LHCN-M2 (cell line): ENCODE results near the gene SUPT3H. TPM values are rescaled to one million over a fixed set of nuclear protein-coding genes. Genes with fewer than 3 reads are reported as not detected.
"Not testable (repeated sequence)": the region's sequence is repeated elsewhere in the genome, so short reads cannot be mapped to it uniquely, and the experiment has no call there.

Source experiments
- DNase-seq: peaks from one replicate; pipeline ENCODE4 v3.0.0-alpha.2; 2012; ENCODE audit warnings: low read depth
- total RNA-seq: library from RNA; depleted of rRNA; stranded (reverse); fragments of >200 nt; gene quantifications from 2 replicates; pipeline ENCODE4 v1.2.3, GENCODE V29; 2014

SUPT3H gene
- total RNA-seq, 1 experiment from 2014 or later = 6.4 TPM

DNA sequence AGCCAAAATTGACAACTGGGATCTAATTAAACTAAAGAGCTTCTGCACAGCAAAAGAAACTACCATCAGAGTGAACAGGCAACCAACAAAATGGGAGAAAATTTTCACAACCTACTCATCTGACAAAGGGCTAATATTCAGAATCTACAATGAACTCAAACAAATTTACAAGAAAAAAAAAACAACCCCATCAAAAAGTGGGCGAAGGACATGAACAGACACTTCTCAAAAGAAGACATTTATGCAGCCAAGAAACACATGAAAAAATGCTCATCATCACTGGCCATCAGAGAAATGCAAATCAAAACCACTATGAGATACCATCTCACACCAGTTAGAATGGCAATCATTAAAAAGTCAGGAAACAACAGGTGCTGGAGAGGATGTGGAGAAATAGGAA lies 310.3 kb downstream of the SUPT3H start:
- DNase-seq = not testable (repeated sequence)

- DNase-seq = not testable (repeated sequence)
These were observed 315.1 kb downstream of the SUPT3H start for GRCh38 chr6:45062659-45063058.

DNA sequence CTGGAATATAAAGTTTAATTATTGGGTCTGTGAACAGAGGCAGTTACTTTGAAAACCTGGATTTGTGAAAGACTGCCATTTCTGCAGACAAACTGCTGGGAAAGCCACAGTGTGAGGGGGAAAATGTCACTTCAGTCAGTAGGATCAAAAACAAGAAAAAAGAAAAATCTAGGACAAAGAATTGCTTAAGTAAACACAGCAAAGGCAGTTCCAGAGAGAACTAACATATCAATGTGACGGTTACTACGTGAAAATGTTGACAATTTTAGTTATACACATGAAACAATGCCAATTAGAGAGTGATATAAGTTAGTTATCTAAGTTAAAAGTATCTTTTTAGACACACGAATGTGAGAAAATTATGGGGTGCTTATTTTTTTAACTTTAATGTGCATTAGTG lies 320.0 kb downstream of the SUPT3H start:
- no peak for DNase-seq

DNA sequence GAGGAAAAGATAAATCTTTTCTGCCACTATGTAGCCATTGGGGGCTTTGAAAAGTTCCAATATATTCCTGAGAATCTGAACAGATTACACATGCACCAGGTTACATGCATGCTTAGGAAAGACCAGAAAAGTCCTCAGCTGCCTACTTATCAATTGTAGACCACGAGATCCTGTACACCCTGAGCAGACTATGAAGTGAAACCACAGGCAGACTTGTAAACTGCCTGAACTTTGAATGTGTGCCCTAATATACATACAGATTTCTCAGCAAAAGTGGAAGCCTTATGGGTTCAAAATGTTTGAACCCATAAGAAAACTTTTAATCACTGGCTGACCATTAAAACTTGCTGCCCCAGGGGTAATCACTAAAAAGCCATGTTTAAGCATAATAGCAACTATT lies 323.1 kb downstream of the SUPT3H start:
- peak; percentile 41 for DNase-seq

- peak; percentile 53 for DNase-seq
These were observed 325.4 kb downstream of the SUPT3H start for GRCh38 chr6:45052325-45052724.

DNA sequence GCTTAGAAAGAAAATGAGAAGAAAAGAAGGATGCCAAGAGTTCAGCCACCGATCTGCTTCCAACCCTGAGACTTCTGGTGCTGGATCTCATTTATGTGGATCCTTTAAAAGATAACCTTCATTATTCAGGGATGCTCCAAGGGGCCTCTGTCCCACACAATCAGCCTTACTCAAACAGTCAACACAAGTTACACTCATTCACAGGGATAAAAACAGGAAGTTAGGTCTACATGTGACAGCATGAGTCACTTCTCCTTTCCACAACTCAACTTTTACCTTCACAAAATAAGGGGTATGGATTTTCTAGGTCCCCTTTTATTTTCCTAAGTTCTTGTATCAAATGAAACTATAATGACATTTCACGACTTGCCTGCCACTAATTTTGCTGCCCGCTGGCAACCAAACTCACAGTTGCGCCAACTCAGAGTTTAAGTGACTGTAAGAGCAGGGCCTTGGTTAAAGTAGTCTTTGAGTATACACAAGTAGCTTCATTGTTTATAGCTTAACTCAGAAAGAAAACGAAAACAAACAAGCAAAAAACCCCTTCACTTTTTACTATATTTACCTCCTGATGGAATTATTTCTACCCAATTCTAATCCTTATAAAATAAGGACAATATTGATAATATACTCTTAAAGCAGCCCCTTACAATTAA lies 328.4 kb downstream of the SUPT3H start:
- DNase-seq = peak; percentile 33

- DNase-seq = no peak
These were observed 330.2 kb downstream of the SUPT3H start for GRCh38 chr6:45047573-45047972.

- peak; percentile 44 for DNase-seq
These were observed 332.5 kb downstream of the SUPT3H start for GRCh38 chr6:45045253-45045601.

- DNase-seq = peak; percentile 68
These were observed 333.1 kb downstream of the SUPT3H start for GRCh38 chr6:45044510-45045252.

DNA sequence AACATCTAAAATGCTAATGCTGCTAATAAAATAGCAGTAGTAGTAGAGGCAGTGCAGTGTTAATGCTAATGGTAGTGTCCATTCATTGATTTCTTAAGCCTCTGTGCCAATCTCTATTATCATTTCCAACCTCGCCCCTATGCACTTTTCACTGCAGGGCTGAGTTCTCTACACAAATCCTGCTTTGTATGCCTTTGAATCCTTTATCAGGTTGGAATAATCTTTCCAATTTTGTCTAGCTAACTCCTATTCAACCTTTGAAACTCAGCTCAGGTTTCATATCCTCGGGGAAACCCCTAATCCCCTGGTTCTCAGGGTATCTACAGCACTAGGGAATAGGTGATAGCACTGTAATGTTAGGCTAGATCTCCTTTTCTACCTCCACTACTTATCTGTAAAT lies 333.6 kb downstream of the SUPT3H start:
- no peak for DNase-seq

DNA sequence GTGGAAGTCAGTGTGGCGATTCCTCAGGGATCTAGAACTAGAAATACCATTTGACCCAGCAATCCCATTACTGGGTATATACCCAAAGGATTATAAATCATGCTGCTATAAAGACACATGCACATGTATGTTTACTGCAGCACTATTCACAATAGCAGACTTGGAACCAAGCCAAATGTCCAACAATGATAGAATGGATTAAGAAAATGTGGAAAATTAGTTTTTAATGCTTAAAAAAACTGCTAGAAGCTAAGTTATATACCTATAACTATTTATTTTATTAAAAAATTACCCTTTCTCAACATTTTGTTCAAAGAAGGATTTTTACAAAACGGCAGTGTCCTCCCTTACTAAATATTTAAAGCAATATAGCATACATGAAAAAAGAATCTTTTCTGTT lies 335.1 kb downstream of the SUPT3H start:
- not testable (repeated sequence) for DNase-seq

GRCh38 chr6:45038226-45038625 lies 339.5 kb downstream of the SUPT3H start:
- no peak for DNase-seq

- no peak for DNase-seq
These were observed 341.6 kb downstream of the SUPT3H start for GRCh38 chr6:45036103-45036502.

GRCh38 chr6:45032426-45032825 lies 345.3 kb downstream of the SUPT3H start:
- no peak for DNase-seq

GRCh38 chr6:45031601-45032000 lies 346.1 kb downstream of the SUPT3H start:
- no peak for DNase-seq

- DNase-seq = no peak
These were observed 350.6 kb downstream of the SUPT3H start for GRCh38 chr6:45027126-45027525.

DNA sequence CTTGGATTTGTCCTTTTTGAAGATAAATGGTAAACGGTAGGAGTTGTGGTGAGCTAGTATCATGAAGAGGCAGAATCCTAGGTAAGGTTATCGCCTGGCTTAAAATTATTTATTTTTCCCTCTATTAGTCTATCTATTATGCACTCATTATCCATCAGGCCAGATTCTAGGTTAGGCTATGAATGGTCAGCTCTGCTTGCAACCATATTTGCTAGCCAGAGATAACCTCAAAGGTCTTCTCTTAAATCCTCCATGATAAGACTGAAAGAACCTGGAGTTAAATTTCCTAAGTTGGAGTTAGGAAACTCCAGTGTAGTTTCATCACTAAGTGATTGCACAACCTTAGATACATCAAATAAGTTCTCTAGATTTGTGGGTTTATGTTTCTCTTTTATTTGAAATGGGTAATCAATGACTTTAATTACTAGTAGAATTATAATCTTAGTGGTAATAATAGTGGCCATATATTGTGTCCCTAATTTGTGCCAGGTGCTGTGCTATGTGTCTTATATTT lies 351.7 kb downstream of the SUPT3H start:
- DNase-seq = peak; percentile 19

DNA sequence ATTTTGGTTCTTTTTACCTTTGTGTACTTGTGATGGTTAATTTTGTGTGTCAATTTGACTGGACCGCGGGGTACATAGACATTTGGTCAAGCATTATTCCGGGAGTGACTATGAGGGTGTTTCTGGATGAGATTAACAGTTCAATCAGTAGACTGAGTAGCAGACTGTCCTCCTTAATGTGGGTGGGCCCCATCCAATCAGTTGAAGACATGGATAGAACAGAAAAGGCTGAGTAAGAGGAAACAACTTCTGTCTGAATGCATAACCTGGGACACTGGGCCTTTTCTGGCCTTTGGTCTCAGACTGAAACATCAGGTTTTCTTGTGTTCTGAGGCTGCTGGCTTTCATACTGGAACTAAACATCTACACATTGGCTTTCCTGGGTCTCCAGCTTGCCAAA lies 353.1 kb downstream of the SUPT3H start:
- no peak for DNase-seq

DNA sequence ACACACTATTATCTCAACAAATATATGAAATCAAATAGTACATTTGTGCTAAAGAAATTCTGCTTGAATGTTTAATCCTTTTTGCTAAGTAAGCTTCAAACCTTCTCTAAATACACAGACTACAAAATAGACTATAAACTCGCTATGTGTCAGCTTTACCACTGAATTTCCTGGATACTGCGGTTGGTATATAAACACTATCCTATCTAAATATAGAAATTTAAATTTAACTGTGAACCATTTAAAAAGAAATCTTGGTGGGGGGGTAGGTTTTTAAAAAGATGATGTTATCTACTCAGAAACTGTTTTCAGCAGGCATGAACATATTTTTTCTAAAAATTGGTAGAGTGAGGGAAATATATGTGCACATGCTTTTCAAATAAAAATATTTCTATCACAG lies 356.1 kb downstream of the SUPT3H start:
- DNase-seq = peak; percentile 28

DNA sequence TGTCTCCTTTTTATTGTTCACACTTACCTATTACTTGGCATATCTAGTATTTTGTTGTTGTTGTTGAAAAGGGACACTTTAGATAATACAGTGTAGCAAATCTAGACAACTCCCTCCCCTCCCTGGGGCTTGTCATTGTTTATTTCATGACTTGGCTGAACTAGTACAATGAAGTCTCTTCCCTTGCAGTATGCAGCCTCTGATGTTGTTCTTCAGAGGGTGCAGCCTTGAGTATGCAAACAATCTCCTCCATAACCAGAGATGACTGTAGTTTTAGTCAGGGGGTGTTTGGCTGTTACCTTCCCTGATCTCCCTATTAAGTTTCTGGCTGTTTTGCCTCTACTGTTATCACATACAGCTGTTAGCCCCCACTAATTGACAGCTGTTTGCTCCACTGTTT lies 365.0 kb downstream of the SUPT3H start:
- DNase-seq = no peak

DNA sequence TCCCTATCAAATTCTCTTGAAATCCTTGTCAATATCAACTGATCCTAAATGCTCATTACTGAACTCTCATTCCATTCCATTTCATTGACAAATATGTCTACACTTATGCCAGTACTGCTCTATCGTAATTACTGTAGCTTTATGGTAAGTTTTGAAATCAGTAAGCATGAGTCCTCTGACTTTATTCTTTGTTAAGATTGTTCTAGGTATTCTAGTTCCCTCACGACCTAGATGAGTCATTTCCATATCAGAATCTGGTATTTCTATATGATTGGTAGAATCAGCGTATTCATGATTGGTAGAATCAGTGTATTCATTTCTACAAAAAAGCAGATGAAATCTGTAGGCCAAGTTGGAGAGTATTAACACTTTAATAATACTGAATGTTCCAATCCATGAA lies 368.2 kb downstream of the SUPT3H start:
- DNase-seq = no peak

DNA sequence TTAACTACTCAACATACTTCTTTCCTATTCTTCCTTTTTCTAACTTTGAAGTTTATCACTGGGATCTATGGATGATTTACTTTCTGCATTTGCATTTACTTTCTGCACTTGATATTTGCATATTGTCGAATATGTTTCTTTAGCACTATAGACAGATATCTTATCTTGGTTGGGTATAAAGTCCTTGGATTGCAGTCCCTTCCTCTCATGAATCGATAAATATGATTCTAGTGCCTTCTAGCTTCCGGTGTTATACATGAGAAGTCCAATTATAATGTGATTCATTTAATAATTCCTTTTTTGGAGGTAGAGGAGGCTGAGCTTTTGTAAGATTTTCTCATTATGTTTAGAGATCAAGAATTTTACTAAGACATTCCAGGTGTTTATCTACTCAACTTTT lies 370.8 kb downstream of the SUPT3H start:
- no peak for DNase-seq

- no peak for DNase-seq
These were observed 373.8 kb downstream of the SUPT3H start for GRCh38 chr6:45003961-45004360.
